Measurements from ENCODE around the gene SELENOV.

SELENOV gene

DNA sequence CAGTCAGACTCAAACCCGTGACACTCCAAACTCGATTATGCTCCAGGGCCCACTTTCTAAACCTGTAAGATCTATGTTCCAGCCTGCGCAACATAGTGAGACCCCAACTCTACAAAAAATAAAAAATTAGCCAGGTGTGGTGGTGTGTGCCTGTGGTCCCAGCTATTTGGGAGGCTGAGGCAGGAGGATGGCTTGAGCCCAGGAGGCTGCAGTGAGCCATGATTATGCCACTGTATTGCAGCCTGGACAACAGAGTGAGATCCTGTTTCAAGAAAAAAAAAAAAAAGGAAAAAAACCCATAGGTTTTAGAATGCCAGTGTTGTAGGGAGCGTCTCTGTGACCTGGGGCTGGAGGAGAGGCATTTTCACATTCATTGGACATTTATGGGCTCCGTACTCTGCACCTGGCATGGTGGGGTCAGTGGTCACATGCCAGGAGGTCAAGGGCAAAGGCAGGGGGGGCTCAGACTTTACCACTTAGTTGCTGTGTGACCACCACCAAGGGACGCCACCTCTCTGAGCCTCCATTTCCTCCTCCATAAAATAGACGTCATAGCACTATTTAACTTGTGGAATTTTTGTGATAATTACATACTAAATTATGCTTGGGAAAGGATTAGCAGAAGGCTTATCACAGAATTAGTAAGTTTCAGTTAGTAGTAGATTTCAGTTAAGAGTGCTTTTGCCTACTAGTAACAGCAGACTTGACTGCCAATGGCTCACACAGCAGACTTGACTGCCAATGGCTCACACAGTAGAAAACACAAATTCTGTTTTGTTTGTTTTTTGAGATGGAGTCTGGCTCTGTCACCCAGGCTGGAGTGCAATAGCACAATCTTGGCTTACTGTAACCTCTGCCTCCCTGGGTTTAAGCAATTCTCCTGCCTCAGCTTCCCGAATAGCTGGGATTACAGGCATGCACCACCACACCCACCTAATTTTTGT lies 5.9 kb downstream of the SELENOV start:
- DNase-seq = no peak

DNA sequence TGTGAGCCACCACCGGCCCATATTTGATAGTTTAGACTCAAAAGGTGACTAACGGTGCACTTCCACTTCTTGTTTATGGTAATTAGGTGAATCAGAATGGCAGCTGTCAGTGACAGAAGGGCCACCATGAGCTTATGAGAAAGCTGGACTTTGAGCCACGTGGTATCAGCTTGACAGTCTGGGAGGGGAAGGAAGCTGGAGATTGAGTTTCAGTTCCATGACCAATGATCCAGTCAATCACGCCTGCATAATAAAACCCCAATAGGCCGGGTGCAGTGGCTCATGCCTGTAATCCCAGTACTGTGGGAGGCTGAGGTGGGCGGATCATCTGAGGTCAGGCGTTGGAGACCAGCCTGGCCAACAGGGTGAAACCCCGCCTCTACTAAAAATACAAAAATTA lies 9.6 kb downstream of the SELENOV start:
- no peak for DNase-seq

- no peak for DNase-seq
These were observed 10.3 kb downstream of the SELENOV start for GRCh38 chr19:39525205-39525604.

- DNase-seq = no peak
These were observed 16.9 kb downstream of the SELENOV start for GRCh38 chr19:39531834-39532232.

DNA sequence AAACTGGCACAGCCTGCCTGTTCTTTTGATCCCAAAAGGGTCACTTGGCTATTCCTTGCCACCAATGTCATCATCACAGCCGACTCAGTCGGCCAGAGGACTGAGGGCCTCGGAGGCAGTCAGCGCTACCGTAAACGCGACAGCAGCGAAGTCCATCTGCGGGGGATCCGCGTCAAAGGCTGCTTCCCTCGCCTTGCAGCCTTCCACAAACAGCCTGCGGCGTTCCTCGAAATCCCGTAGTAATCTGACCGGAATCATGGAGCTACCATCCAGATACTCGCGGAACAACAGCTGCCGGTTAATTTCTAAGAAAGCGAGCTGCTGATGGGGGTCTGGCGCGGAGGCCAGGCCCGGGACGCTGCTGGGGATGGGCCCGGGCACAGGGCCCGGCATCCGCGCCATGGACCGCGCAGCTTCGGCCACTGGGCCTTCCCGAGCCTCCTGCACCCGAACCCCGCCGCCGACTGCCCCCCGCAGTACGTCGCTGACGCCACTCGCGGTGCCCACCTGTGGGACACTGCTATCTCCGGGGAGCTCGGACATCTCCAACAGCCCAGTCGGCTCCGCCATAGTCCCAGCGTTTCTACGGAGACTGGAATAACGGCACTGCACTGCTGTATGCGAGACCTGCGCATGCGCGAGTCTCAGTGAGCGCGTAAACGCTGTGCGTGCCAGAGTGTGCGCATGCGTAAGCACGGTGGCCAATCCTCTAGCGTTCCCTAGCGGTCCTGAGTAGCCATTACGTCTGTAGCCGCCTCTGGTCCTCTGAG lies 17.5 kb downstream of the SELENOV start, which contains the start of gene EID2B:
Gene EID2B (minus strand): TSS at position 620 of the 770 bp plus-strand sequence. CDS start 50 bp downstream, at position 570.
- DNase-seq = peak; percentile 95

DNA sequence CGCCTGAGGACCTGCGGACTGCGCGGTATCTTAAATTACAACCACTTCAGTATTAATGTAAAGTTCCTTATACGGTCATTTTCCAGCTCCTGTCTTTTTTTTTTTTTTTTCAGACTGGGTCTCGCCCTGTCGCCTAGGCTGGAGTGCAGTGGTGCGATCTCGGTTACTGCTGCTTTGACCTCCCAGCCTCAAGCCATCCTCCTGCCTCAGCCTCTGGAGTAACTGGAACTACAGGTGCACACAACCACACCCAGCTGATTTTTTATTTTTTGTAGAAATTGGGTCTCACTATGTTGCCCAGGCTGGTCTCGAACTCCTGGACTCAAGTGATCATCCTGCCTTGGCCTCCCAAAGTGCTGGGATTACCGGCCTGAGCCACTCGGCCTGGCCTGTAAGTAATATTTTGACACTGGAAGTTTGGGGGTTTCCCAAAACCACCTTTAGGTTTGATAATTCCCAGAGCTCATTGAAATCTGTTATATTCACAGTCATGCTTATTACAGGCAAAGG lies 18.1 kb downstream of the SELENOV start:
- DNase-seq = no peak

DNA sequence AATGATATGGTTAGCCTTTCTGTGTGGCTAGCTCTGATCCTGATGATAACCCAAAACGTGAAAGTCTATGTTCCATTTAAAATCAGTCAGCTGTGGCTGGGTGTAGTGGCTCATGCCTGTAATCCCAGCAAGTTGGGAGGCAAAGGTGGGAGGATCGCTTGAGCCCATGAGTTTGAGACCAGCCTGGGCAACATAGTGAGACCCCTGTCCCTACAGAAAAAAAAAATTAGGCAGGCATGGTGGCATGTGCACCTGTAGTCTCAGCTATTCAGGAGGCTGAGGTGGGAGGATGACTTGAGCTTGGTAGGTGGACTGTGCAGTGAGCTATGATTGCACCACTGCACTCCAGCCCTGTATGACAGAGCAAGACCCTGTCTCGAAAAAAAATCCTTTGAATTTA lies 18.9 kb downstream of the SELENOV start:
- DNase-seq = no peak

DNA sequence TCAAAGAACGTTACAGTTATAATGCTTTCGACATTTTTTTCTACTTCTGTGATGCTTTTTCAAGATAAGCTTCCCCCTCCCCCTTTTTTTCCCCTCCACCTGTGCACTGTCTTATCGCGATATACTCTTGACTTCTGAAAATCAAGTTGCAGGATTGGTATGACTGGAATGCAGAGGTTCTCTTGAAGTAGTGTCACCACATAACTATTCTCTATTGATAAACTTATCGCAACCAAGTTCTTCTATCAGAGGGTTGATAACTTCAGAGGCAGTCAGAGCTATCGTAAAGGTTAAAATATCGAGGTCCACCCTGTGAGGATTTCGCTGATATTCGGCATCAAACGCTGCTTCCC lies 24.2 kb downstream of the SELENOV start:
- no peak for DNase-seq

DNA sequence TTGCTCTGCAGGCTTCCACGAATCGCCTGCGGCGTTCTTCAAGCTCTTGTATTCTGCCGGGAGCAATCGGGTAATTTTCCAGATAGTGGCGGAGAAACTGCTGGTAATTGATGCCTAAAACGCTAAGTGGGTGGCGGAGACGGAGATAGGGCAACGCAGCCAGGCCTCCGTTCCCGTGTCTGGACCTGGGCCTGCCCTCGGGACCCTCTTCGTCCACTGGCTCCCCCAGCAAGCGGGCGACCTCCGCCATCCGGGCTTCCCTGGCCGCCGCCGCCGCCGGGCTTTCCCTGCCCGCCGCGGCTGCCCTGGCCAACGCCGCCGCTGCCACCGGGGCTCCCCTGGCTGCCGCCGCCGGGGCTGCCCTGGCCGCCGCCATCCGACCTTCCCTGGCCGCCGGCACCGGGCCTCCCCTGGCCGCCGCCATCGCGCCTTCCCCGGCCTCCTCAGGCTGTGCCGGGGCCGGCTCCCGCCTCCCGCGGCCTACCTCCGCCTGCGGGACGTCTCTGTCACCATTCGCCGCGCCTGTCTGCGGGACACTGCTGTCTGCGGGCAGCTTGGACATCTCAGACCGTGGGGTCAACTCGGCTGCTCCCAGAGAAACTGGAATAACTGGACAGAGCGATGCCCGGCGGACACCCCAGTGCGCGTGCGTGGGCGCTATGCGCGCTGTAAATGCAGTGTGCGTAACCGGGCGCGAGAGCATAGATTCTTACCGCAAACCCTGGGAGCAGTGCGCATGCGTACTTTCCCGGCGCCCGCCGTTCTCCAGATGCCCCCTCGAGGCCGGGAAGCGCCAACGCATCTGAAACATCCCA lies 24.8 kb downstream of the SELENOV start, which contains the start of gene EID2:
Gene EID2 (minus strand): TSS at position 644 of the 815 bp plus-strand sequence. CDS start 82 bp downstream, at position 562.
- DNase-seq = peak; percentile 96

GRCh38 chr19:39540333-39540673 lies 25.4 kb downstream of the SELENOV start:
- DNase-seq = no peak

GRCh38 chr19:39542206-39542605 lies 27.3 kb downstream of the SELENOV start:
- no peak for DNase-seq

DNA sequence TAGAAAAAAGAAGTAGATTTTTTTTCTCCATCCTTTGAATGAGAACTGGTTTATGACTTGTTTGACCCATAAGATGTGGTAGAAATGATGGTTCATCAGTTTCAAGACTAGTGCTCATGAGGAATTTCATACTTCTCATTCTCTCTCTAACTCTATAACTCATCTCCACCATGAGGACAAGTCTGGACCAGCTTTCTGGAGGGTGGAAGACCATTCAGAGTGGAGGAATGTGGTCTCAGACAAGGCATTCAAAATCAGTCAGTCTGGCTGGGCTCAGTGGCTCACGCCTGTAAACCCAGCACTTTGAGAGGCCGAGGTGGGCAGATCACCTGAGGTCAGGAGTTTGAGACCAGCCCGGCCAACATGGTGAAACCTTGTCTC lies 28.5 kb downstream of the SELENOV start:
- DNase-seq = no peak

GRCh38 chr19:39544226-39544903 lies 29.4 kb downstream of the SELENOV start:
- peak; percentile 63 for DNase-seq

DNA sequence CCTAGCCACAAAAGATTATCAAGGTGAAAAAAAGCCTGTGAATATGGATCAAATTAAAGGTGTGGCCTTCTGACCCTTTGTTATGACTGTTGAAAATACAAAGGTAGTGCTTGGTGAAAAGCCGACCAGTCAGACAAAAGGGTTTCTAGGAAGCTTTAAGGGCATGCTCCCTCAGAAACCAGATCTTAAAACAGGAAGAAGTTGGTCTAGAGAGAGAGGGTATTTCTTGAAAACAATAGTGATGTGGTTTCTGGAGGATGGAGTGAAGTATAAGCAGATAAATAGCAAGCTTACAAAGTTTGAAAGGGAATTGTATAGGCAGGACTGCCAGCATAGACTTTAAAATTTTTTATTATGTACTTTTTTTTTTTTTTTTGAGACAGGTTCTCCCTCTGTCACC lies 30.0 kb downstream of the SELENOV start:
- no peak for DNase-seq

DNA sequence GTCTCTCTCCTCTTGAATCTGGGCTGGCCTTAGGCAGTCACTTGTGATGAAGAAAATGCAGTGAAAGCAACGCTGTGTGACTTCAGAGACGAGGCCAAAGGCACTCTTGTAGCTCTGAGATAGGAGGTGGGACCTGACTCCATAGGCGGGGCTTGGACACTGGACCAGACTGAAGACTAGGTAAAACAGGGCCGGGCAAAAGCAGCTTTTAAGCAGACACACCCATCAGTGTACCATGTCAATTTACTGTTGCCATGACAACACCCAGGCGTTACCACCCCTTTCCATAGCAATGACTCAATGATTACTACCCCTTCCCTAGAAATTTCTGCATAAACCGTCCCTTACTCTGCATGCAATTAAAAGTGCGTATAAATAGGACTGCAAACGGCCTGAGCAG lies 31.7 kb downstream of the SELENOV start:
- no peak for DNase-seq

DNA sequence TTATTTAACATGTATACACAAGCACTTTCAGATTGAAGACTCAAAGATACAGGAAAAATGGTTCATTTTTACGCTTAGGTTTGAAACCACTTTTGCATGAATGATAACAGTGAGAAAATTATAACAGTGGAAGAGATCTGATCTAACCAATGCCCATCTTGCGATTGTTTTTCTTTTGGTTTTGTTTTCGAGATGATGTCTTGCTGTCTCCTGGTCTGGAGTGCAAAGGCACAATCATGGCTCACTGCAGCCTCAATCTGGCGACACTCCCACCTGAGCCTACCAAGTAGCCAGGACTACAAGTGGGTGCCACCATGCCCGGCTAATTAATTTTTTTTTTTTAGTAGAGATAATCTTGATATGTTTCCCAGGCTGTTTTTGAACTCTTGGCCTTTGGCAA lies 35.3 kb downstream of the SELENOV start:
- no peak for DNase-seq

DNA sequence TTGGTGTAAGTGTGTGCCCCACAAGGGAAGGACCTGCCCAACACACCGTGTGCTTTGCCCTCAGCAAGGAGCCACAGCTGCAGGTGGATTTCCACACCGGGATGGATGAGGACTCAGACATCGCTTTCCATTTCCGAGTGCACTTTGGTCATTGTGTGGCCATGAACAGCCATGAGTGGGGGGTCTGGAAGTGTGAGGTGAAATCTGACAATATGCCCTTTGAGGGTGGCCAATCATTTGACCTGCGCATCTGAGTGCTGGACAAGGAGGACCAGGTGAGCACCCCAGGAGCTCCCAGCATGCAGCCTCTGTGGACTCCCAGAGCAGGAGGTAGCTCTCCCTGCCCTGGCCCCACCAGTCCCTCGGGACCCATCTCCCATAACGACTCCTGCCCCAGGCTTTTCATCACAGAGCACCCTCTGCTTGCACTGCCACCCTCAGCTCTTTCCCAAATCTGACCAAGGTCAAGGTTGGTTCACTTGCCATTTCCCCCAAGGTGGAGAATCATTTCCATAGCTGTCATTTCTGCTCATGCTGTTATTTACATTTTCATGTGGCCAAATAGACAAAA lies 38.2 kb downstream of the SELENOV start:
- no peak for DNase-seq

GRCh38 chr19:39554701-39555311 lies 39.9 kb downstream of the SELENOV start:
- no peak for DNase-seq

- no peak for DNase-seq
These were observed 40.9 kb downstream of the SELENOV start for GRCh38 chr19:39555883-39556282.

DNA sequence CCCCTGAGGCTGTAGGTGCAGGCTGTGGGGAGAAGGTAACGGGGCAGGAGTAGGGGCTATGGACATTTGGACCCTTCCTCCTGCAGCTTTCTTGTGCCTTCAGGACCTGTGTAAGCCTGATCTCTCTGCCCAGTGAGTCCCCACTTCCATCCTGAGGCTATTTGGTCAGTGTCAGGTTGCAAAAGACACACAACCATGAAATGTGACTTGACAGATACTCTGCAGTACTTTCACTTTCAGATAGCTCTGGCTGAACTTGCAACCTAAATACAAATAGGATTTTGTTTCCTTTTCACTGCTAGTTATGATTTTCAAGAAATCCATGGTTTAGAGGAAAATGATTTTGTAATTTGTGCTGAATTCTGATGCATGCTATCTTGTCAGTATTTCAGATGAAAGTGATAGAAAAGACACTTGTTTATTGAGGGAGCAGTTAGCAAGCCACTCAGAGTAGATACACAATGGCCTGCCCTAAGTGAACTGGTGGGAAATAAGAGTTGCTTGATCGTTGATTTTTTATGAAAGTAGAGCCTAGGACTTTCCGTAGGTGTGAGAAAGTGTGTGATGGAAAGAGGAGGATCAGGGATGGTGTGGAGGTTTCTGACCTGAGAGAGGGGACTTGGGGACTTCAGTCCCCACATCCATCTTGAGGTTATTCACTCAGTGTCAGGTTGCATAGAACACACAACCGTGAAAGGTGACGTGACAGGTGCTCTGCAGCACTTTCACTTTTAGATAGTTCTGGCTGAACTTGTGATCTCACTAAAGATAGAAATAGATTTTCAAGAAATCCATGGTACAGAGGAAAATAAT lies 43.1 kb downstream of the SELENOV start:
- no peak for DNase-seq

All from islet precursor cell (in vitro differentiated cells).